ENCODE data around the gene FSD1.

The FSD1 gene

DNA sequence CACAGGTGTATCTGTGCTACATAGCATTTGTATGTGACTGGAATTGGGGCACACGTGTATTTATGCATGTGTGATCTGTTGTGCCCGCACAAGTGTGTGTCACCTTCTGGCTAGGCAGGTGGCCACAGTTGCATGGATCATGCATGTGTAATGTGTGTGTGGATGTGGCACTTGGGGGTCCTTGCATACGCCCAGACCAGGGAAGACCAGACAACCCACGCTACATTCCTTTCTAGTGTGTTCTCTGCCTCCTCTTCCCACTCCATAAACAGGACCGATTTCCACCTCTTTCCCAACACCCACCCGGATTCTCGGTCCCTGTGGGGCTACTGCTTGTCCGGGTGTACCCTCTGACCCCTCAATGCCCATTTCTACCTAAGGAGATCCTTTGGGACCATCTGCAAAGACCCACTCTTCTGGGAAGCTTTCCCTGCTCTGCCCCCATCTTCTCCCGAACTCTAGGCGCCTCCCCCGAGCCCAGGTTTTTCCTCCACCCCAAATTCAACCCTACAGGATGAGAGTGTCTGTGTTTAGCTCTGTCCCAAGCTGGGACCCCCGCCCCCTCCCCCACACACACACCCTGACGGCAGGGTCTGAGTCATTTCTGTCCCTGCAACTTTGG, 21.9 kb downstream of the FSD1 start:
- TF ChIP-seq RARB (CRISPR knock-in tag; IDR thresholded peaks at IDR 0.05) (no peak), GLIS3 (CRISPR knock-in tag; IDR thresholded peaks at IDR 0.05) (no peak), PPARA (CRISPR knock-in tag; IDR thresholded peaks at IDR 0.05; ENCODE audit: borderline replicate concordance) (no peak), ZFP30 (CRISPR knock-in tag; IDR thresholded peaks at IDR 0.05) (no peak), ISL1 (CRISPR knock-in tag; IDR thresholded peaks at IDR 0.05) (no peak), TCF4 (CRISPR knock-in tag; IDR thresholded peaks at IDR 0.05; ENCODE audit: borderline replicate concordance) (no peak), SNAI2 (CRISPR knock-in tag; IDR thresholded peaks at IDR 0.05) (no peak), OSR1 (CRISPR knock-in tag; IDR thresholded peaks at IDR 0.05) (no peak), ARNTL (CRISPR knock-in tag; IDR thresholded peaks at IDR 0.05; ENCODE audit: borderline replicate concordance, low read depth) (no peak), ZNF70 (CRISPR knock-in tag; IDR thresholded peaks at IDR 0.05) (no peak)
- no peak for ATAC-seq

DNA sequence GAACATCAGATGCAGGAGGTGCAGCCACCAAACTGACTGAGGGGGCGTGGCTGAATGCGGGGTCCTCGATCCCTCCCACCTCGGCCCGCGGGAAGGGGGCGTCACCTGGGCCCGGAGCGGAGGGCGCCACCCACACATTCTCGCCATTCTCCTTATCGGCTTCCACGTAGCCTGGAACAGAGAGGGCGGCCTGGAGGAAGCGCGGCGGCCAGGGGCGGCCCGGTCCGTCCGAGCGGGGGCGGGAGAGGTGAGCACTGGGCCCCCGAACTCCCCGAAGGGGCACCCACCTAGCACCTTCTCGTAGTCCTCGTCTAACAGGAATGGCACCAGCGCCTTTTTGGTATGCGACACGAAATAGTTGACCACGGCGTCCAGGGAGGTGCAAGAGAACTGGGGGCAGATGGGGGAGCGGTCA, 22.4 kb downstream of the FSD1 start:
- ATAC-seq: no peak
- TF ChIP-seq TSHZ2 (CRISPR knock-in tag; IDR thresholded peaks at IDR 0.05) (0 out of 2 replicates have a peak, but pooled peaks have one; percentile 14), ZNF70 (CRISPR knock-in tag; IDR thresholded peaks at IDR 0.05) (no peak), SNAI2 (CRISPR knock-in tag; IDR thresholded peaks at IDR 0.05) (no peak)

DNA sequence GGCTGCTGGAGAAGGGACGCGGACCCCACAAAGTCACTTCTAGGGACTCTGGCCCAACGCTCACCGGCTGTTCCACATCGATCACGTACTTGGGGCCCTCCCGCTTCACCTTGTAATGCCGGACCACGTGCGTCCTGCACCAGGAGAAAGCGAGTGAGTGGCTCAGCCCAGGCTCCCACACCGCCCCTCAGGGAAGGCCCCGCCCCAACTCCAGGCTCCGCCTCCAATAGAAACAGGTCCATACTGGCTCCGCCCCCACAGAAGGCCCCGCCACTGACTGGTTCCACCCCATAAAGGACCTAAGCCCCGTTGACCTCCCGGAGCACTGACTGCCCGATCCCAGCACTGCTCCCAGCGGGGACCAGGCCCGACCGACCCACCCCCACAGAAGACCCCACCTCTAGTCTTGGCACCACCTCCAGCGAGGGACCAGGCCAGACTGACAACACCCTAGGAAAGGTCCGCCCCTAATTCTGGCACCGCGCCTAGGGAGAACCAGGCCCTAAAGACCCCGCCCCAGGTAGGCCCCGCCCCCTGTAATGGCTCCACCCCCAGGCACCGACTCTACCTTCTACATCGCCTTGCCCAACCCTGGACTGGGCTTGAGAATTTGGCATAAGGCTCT, 23.0 kb downstream of the FSD1 start:
- ATAC-seq: peak; percentile 82
- peak; percentile 7; the same call in 1 of the 2 replicates for TF ChIP-seq TSHZ2 (CRISPR knock-in tag; IDR thresholded peaks at IDR 0.05)
- no peak for TF ChIP-seq PPARA (CRISPR knock-in tag; IDR thresholded peaks at IDR 0.05; ENCODE audit: borderline replicate concordance)

DNA sequence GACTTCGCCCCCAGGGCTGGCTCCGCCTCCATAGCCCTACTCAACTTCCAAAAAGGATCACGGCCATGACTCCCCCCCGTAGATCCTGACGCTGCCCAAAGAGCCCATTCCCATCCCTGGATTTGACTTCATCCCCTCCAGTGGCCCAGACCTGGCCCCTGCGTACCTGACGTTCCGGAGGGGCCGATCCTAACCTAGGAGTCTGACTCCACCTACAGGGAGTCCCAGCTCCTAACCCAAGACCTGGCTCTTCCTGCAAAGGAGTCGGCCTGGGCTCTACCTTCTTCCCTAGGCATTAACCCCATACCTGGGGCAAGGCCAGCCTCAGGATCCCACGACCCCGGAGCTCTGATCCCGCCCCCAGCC, 23.5 kb downstream of the FSD1 start:
- ATAC-seq: peak; percentile 35
- TF ChIP-seq CREB5 (CRISPR knock-in tag; IDR thresholded peaks at IDR 0.05; ENCODE audit: low read depth) (no peak), ZNF70 (CRISPR knock-in tag; IDR thresholded peaks at IDR 0.05) (no peak), RARB (CRISPR knock-in tag; IDR thresholded peaks at IDR 0.05) (no peak), OSR1 (CRISPR knock-in tag; IDR thresholded peaks at IDR 0.05) (no peak), ARNTL (CRISPR knock-in tag; IDR thresholded peaks at IDR 0.05; ENCODE audit: borderline replicate concordance, low read depth) (no peak), CSDC2 (CRISPR knock-in tag; IDR thresholded peaks at IDR 0.05) (no peak), TOX (CRISPR knock-in tag; IDR thresholded peaks at IDR 0.05; ENCODE audit: borderline replicate concordance) (no peak), ISL1 (CRISPR knock-in tag; IDR thresholded peaks at IDR 0.05) (no peak), ZC3H10 (CRISPR knock-in tag; IDR thresholded peaks at IDR 0.05) (no peak), ZFP3 (CRISPR knock-in tag; IDR thresholded peaks at IDR 0.05) (no peak), TCF4 (CRISPR knock-in tag; IDR thresholded peaks at IDR 0.05; ENCODE audit: borderline replicate concordance) (no peak), POU6F1 (CRISPR knock-in tag; IDR thresholded peaks at IDR 0.05; ENCODE audit: borderline replicate concordance, low read depth) (no peak), SNAI2 (CRISPR knock-in tag; IDR thresholded peaks at IDR 0.05) (no peak), TSHZ2 (CRISPR knock-in tag; IDR thresholded peaks at IDR 0.05) (no peak)
- TF ChIP-seq, protein P1, sequence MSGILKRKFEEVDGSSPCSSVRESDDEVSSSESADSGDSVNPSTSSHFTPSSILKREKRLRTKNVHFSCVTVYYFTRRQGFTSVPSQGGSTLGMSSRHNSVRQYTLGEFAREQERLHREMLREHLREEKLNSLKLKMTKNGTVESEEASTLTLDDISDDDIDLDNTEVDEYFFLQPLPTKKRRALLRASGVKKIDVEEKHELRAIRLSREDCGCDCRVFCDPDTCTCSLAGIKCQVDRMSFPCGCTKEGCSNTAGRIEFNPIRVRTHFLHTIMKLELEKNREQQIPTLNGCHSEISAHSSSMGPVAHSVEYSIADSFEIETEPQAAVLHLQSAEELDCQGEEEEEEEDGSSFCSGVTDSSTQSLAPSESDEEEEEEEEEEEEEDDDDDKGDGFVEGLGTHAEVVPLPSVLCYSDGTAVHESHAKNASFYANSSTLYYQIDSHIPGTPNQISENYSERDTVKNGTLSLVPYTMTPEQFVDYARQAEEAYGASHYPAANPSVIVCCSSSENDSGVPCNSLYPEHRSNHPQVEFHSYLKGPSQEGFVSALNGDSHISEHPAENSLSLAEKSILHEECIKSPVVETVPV (CRISPR knock-in tag; IDR thresholded peaks at IDR 0.05): no peak

Data from SK-N-SH treated with all-trans-retinoic acid at 6 μM for 48 hours (cell line).